Uterus (tissue), 2 donors: ENCODE results near the gene GPT2.

Source experiments
- POLR2A ChIP-seq, 2 donors: fragments of 450-650 bp; IDR thresholded peaks; one replicate each; pipeline ENCODE4 v1.6.1; 2016; ENCODE audit warnings: antibody characterized with exemption in 2 of 2, mild to moderate bottlenecking in 1 of 2, moderate library complexity in 1 of 2
- TF ChIP-seq, protein P1 (sequence below), 4 experiments: fragments of 200-600 bp in 2 of 4; fragments of 450-650 bp in 2 of 4; sonication (generic) in 2 of 4; IDR thresholded peaks; one replicate each; pipeline ENCODE4 v1.5.1; 2016 to 2019; ENCODE audit warnings: antibody characterized with exemption in 4 of 4, mild to moderate bottlenecking in 2 of 4, moderate library complexity in 1 of 4

DNA sequence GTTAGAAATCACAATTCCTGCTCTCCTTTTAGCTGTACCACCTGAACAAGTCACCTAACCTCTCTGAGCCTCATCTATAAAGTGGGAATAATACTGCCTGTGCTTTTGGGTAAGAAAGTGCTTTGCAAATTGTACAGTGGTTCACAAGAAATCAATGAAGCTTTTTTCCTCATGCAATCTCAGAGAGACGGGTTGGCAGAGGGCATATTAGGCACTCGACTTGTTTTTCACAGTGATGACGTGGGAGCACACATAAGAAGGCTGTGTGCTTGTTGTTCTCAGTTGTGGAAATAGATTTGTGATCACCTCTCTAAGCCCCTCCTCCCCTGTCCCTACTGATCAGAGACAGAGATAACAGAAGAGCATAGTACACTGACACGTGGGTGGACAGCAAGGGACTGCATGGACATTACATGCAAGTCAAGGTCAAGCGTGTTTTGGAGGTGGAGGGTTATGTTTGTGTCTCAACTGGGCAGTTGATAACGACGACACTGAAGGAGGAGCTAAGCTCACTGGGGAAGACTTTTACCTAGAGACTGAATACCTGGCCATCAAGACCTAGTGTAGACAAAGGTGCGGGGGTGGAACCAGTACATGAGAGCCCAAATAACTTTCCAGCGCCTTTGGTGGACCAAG, 1.7 kb upstream of the GPT2 start:
- TF ChIP-seq, protein P1, sequence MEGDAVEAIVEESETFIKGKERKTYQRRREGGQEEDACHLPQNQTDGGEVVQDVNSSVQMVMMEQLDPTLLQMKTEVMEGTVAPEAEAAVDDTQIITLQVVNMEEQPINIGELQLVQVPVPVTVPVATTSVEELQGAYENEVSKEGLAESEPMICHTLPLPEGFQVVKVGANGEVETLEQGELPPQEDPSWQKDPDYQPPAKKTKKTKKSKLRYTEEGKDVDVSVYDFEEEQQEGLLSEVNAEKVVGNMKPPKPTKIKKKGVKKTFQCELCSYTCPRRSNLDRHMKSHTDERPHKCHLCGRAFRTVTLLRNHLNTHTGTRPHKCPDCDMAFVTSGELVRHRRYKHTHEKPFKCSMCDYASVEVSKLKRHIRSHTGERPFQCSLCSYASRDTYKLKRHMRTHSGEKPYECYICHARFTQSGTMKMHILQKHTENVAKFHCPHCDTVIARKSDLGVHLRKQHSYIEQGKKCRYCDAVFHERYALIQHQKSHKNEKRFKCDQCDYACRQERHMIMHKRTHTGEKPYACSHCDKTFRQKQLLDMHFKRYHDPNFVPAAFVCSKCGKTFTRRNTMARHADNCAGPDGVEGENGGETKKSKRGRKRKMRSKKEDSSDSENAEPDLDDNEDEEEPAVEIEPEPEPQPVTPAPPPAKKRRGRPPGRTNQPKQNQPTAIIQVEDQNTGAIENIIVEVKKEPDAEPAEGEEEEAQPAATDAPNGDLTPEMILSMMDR (IDR thresholded peaks at IDR 0.05), result no peak
- no peak for TF ChIP-seq POLR2A (IDR thresholded peaks at IDR 0.05)
